GM19193 (cell line): ENCODE data around the gene RNF2.

ENCODE experiments used
- POLR2A ChIP-seq: IDR thresholded peaks from 4 replicates; pipeline ENCODE4 v1.6.1; 2011; ENCODE audit not compliant: insufficient read depth, insufficient read length; ENCODE audit errors: extremely low read depth

The RNF2 gene

GRCh38 chr1:185044981-185045813 lies at the start of gene RNF2:
Gene RNF2, plus strand, starts transcription at chr1:185045558. Its CDS starts 41,996 bp downstream, at chr1:185087554.
- peak; percentile 61 for TF ChIP-seq POLR2A

- no peak for TF ChIP-seq POLR2A
Observed at GRCh38 chr1:185008838-185009237, 36.5 kb upstream of the RNF2 start.

DNA sequence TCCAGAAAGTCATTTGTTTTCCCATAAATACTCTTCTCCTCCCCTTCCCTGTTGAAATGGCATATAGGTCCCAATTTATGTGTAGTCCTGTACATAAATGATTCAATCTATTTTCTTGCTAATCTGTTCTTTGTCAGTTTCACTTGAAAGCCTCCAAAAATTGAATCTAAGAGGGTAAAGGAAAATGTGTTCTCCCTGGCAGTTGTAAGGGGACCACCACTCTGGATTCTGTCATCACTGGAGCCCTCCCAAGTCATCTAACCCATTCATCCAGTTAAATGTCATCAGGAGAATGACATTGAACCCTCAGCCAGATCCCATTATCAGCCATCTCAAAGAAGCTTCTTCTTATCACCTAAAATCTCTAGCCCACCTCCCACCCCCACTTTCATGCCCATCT lies 35.0 kb upstream of the RNF2 start:
- TF ChIP-seq POLR2A, result no peak

GRCh38 chr1:185014941-185015340 lies 30.4 kb upstream of the RNF2 start:
- no peak for TF ChIP-seq POLR2A

DNA sequence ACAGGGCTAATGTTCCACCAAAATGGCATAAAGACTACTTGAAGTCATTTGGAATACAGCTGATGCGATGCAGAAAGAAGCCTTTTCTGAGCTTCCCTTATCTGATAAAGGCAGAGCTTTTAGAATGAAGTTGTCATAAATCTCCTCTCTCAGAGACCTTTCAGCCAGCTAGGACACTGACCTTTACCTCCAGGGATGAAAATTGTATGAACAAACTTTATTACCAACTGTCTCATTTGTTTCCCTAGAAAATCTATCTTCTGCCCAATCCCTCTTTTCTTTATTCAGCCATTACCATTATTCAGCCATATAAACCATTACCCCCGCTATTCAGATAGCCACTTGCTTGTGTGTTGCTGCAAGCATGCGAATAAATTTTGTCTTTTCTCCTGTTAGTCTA lies 29.7 kb upstream of the RNF2 start:
- TF ChIP-seq POLR2A, result no peak

DNA sequence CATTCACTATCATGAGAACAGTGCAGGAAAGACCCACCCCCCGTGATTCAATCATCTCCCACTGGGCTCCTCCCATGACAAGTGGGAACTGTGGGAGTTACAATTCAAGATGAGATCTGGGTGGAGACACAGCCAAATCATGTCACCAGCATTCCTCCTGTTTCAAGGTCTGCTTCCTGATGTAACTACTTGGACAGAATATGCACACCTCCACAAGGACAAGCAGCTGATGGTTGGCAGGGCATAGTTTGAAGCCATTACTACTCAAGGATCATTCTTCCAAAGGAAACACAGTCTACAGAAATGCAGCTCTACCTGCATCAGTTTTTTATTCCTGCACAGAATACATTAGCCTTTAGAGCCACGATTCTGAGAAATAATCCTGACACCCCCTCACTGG lies 28.5 kb upstream of the RNF2 start:
- no peak for TF ChIP-seq POLR2A

DNA sequence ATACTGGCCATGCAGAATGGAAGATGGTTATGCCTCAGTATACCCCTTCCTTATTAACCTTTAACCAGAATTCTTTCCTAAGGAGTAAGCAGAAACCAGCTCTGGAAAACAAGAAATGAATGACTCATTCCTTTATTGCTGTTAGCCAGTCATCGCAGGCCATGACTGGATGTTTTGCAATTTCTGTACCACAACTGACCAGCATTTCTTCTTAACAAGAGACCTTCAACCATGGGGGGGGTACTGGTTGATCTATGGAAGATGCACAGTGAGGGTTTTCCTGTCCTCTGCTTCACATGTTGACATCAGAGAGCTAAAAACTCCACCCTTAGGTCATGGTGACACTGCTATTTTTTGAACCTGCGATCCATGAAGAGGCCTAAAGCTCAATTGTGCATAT lies 28.0 kb upstream of the RNF2 start:
- no peak for TF ChIP-seq POLR2A

DNA sequence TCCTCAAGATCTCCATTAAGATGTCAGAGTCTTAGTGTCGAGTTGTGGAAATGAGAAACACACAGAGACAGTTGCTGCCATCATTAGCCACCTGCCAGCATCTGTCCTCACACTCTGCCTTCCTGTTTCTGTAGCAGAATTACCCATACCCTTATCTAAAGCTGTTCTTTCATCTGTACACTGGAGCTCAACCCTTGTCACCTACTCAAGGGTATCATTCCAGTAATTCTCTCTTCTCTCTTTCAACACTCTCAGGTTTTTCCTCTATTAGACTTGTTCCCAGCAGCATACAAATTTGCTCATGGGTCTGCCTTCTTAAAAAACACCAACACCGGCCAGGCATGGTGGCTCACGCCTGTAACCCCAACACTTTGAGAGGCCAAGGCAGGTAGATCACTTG lies 27.4 kb upstream of the RNF2 start:
- TF ChIP-seq POLR2A, result no peak

DNA sequence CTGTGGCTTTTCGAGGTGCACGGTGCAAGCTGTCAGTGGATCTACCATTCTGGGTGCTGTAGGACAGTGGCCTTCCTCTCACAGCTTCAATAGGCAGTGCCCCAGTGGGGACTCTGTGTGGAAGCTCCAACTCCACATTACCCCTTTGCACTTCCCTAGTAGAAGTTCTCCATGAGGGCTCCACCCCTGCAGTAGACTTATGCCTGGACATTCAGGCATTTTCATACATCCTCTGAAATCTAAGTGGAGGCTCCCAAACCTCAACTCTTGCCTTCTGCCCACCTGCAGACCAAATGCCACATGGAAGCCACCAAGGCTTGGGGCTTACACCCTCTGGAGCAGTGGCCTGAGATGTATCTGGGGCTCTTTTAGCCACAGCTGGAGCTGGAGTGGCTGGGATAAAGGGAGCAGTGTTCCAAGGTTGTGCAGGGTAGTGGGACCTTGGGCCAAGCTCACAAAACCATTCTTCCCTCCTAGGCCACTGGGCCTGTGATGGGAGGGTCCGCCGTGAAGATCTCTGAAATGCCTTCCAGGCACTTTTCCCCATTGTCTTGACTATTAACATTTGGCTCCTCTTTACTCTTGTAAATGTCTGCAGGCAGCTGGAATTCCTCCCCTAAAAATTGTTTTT lies 18.0 kb upstream of the RNF2 start:
- TF ChIP-seq POLR2A, result no peak

DNA sequence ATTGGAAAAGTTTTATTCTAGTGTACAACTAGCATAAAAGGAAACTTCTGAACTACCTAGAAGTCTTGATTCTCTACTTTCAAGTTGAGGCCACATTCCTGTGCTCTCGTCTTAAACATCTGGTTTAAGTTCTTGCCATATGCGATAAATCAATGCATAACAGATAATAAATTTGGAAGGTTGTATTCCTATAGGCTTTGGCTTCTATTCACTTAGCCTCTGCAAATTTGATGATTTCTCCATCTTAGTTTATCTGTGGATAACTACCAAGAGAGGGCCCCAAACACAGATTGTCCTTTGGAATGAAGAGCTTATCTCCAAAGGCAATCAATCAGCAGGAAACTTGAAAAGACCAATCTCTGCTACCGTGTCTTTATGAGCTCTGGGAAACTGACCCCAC lies 11.7 kb upstream of the RNF2 start:
- no peak for TF ChIP-seq POLR2A

DNA sequence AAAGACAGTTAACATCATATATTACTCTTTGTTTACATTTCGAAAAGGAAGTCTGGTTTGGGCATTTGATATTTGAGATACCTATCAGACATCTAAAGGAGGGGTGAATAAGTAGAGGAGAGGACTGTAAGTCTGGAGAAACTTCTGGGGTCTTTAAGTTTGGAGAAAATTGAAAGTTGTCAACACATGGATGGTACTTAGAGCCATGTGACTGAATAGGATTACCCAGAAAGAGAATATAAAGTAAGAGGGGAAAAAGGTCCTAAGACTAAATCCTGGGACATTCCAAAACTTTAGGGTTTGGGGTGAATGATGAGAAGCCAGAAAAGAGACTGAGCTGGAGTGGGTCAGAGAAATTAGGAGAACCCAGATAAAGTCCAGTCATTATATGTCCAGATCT lies 10.1 kb upstream of the RNF2 start:
- no peak for TF ChIP-seq POLR2A

DNA sequence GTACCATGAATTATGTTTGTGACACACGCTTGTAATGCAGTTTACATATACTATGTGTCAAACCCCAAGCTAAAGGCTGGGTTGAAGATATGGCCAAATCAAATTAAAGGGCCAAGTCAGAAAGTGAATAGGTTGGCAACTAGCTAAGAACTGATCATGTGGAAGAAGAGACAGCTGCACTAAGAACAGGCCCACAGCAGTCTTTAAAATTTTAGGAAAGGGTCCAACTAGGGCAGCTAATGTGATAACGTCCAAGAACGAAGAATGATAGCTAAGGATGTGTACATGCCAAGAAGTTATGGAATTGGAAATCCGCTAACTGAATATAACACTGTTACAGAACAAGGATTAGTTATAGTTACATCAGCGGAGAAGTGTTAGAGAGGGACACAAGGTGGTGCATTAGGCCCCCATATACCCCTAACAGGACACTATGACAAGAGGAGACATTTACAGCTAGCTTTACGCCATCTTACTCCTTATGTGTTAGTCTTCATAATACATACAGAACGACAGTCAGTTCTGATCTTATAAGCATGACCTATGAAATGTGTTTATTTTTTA lies 6.5 kb upstream of the RNF2 start:
- no peak for TF ChIP-seq POLR2A

DNA sequence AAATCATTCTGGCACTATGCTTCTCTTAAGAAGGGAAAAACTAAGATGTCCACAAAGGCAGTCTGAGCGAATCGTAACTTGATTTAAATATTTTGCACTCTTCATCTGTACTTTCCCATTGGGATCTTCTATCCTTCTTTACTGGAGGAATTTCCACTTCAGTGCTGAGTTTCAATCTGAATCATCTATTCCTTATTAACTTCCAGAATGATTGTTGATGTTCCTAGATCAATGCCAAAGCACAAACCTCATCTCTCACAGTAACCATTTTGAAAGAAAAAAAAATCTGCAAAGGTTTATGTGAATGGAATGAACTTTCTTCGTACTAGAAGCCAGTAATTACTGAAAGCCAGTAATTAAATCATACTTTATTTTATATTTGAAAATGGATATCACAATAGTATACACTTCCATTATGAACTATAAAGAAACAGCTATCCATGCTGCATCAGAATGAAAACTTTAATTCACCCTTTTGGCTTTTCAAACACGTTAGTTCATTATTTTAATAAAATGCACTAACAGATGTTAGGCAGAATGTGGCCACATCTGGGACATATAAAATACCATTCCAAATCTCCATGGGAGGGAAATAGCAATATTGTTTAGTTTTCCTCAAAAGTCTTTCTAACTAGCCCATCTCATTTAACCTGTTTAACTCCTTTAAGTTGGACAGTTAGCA lies 5.5 kb upstream of the RNF2 start:
- TF ChIP-seq POLR2A, result no peak

DNA sequence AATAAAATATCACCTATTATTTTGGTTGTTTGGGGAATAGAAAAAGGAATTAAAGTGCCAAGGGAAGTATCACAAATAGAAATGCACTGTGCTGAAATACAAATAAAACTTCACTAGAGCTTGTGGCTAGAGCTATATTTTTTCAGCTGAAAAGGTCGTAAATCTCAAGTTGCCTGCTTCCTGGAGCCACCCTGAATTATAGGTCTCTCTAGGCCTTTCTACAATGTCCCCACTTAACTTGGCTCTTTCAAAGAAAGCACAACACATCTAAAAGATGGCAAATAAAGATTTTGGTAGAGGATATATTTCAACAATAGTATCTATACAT lies 5.0 kb upstream of the RNF2 start:
- TF ChIP-seq POLR2A, result no peak

DNA sequence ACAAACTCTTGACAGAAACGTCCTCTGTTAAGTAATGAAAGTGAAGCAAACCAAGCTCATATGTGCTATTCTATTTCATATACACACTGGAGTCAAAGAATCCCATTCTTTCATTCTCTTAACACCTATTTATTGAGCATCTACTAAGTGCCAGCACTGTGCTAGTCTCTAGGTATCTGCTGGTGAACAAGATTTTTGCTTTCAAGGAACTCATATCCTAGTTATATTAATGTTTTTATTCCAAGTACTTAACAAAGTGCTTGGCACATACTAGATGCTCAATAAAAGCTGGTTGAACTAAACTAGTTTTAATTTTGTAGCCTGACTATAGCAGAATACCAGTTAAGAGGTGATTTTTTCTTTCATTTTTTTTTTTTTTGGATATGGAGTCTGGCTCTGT lies 3.6 kb upstream of the RNF2 start:
- TF ChIP-seq POLR2A, result no peak

DNA sequence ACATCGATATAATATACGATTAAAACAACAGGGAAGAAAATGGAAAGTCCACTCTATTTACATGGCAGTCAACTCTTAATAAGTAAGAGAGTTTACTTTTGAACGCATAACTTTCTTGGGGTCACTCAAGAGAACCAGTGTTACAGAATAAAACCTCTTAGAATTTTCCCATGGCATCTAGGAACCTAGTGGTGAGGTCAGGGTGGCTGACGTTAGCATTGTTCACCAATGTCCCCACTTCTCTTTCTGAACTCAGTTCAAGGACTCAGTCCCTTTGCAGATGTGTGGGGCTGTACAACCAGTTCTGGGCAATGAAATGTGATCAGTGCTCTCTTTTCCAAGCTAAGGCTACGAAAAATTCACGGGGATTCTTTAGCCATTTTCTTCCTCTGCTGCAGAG lies 2.6 kb upstream of the RNF2 start:
- no peak for TF ChIP-seq POLR2A
